HS-5 (cell line): Measurements from ENCODE around the gene KCNC1.

Source experiments
- DNase-seq: peaks from one replicate; pipeline ENCODE4 v3.0.0-alpha.2; 2012; ENCODE audit warnings: low read depth

The KCNC1 gene

DNA sequence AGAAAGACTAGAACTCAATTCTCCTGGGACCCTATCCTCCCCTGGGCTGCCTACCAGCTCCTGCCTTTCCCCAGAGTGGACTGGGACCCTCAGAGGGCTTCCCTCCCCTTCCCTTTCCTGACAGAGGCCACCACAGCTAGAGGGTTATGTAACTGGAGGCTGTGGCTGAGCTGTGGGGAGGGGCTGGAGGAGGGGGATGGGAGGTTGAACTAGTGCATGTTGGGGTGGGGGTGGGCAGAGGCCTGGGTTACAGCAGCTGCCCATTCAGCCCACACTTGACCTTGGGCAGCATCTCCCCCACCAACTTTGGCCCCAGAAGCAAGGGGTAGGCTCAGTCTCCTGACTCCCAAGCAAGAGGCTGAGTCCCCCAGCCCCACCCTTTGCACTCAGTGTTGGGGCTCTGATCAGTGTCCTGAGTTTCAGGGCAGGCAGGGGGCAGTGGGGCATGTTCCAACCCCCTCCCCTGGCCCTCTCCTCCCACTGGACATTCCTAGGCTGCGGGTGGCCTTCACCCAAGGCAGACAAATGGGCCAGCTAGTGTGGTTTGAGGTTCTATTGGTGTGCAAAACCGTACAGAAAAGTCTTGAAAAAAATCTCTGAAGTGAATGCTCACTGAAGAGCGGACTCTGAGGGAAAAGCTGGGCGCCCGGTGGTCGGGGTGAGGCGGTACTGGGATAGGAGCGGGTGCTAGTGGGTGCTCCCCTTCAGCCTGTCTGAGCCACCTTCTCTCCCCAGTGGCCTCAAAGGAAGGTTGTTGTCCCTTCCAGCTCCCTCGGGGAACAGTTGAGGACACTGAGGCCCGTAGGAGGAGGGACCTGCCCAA is 3.8 kb downstream of the KCNC1 start:
- DNase-seq = no peak

DNA sequence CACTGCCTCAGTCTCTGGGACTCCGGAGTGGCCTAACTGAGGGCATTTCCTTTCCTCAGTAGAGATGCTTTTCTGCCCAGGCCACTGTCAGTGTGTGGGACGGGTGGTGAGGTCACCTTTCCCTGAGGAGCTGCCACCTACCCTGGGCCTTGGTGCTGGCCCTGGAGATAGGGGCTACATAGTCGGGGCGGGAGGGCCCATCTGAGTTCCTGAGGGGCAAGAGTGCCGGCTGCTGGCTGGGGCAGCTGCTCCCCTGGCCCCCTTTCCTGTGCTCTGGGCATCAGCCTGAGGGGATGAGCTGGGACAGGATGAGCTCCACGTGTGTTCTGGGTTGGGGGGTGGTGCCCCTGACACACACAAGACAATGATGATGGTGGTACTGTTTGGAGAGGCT is 5.4 kb downstream of the KCNC1 start:
- DNase-seq = no peak

DNA sequence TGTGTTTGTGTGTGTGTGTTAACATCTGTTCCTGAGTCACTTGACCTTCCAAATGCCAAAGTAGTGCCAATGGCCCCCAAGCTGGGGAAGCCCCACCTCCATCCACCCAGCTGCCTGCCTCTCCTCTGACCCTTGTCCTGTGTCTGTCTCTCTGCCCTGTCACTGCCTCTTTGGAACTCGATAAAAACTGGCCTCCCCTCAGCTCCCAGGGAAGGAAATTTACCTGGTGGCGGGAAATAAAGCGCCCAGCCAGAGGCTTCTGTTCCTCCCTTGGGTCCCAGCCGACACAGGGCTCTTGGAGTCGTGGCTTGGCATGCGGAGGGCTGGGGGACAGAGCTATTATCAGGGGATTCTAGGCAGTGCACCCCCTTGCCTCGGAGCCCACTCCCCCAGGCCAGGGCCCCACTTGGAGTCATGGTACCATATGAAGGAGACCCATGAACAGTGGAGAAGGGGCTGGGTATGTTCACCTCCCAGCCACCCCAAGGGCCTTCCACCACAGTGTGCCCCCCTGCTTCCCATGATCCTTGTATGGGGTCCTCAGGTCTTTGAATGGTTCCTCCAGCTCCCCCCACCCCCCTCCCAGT is 6.2 kb downstream of the KCNC1 start:
- DNase-seq = no peak

DNA sequence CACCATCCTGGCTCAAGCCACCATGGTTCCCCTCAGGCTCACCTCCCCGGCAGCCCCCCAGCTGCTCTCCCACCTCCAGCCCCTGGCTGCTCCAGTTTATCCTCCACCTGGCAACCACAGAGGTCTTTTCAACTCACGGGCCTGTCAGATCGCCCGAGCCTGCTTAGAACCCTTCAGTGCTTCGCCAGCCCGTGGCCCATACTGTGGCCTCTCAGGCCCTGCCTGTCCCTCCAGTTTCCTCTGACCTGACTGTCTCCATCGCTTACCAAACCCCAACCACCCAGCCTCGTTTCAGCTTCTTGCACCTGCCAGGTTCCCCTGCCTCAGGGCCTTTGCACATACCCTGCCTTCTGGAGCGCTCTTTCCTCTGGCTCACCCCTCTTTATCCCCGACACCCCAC is 6.9 kb downstream of the KCNC1 start:
- DNase-seq = no peak

DNA sequence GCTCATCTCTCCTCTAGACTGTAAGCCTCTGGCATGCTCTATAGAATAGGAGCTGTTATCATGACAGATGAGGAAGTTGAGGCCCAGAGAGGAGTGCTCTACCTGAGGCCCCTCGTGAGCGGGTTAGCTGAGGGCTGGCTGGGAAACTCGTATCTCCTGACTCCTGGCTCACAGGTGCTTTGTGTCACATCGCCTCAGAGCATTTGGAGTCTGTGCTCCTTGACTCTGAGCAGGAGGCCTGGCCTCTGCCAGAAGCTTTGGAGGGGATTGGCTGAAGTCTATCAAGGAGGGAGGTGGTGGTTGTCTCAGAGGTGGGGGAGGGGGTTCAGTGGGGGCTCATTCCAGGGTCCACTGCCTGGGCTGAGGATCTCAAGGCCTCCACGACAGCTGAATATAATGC is 7.4 kb downstream of the KCNC1 start:
- no peak for DNase-seq

GRCh38 chr11:17743026-17743807 is 8.6 kb downstream of the KCNC1 start:
- no peak for DNase-seq

DNA sequence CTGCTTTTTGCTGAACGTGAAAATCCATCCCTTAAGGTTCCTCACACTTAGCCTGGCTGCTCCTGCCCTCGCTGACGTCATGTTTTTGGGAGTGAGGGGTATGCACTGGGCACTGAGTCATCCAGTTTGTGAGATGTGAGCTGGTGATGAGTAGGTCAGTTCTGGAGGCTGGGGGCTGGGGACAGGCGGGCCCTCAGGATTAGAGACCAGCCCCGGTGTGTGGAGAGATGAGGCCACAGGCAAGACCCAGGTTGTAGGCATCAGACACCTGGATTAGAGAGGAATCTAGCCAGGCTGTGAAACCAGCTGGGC is 9.2 kb downstream of the KCNC1 start:
- DNase-seq = no peak

DNA sequence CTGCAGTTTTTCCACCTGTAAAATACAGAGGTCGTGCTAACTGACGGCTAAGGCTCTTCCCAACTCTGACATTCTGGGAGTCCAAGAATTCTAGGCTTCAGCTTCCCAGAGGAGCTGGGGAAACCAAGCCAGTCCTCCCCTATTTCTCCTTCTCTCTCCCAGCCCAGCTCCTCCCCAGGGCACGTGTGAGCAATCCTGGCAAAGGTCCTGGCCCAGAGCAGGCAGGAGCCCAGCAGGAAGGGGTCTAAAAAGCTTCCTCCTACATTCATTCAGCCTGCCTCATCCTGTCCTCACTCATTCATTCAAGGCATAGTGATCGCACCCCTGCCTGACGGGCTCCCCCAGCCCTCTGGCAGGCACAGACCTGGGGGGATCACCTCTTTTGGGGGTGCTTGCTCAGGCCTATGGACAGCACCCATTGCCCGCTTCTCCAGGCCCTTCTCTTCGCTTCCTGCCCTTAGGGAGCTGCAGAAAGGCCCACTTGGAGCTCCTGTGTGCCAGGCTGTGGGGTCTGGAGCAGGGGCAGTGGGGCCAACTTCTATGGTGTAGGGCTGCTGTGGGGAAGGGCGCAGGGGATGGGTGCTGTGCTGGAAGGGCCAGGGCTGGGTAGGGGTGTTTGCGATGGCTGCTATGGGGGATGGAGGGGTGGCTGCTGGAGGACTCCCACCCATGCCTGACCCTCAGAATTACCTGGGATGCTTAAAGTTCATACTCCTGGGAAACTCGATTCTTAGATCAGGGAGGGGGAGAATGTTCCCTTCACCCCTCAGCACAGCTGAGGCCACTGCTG is 9.8 kb downstream of the KCNC1 start:
- DNase-seq = no peak

GRCh38 chr11:17745023-17745772 is 10.6 kb downstream of the KCNC1 start:
- no peak for DNase-seq

- DNase-seq = no peak
These were observed 11.5 kb downstream of the KCNC1 start for GRCh38 chr11:17746096-17746495.

- no peak for DNase-seq
These were observed 12.8 kb downstream of the KCNC1 start for GRCh38 chr11:17747131-17747955.

GRCh38 chr11:17748044-17748443 is 13.5 kb downstream of the KCNC1 start:
- no peak for DNase-seq

DNA sequence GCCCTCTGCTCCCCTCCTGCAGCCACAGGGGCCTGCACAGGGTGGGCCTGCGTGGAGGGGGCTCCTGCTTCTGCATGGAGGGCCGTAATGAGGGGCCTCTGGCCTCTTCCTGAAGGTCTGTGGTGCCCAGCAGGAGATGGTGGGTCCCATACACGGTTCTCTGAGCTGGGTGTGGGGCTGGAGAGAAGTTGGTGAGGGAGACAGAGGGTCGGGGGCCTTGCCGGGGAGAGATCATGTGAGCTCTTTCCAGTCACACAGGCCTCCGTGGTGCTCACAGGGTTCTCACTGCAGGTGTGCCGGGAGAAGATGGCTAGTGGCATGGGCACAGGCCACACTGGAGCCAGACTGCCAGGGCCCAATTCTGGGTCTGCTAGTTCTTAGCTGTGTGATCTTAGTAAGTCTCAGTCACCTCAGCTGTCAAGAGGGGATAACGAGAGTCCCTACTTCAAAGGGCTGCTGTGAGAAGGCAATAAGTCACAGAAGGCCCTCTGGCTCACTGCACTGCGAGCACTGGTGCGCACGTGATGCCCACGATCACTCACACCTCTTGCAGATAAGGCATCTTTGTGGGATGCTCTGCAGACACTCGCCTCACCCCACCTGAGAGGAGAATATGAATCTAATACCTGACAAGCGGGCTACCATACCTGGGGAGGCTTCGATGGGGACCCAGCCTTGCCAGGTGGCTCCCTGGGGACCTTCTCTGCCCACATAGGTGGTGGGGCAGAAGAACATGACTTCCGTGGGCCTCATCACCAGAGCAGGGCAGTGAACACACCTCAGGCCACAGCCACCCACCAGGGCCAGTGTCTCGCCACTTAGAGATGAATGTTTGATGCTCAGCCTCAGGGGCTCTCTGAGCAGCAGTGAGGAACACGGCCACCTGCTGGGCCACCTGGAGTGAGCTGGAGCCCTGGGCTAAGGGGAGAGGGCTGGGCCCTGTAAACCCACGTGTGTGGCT is 14.5 kb downstream of the KCNC1 start:
- no peak for DNase-seq

- no peak for DNase-seq
These were observed 15.6 kb downstream of the KCNC1 start for GRCh38 chr11:17750013-17750800.

DNA sequence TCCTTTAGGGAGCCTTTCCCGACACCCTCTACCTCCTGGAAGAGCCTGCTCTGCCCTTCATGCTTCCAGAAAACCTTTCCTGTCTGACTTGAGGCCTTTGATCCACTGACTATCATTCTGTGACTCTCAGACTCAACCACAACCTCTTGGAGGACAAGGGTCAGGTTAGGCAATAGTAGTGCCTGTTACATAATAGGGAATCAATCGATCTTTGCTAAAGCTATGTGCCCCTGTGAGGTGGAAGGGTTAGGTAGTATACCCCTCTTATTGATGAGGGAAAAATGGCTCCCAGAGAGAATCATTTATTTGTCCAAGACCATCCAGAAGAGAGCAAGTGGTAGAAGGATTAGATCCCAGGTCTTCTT is 16.2 kb downstream of the KCNC1 start:
- DNase-seq = no peak

DNA sequence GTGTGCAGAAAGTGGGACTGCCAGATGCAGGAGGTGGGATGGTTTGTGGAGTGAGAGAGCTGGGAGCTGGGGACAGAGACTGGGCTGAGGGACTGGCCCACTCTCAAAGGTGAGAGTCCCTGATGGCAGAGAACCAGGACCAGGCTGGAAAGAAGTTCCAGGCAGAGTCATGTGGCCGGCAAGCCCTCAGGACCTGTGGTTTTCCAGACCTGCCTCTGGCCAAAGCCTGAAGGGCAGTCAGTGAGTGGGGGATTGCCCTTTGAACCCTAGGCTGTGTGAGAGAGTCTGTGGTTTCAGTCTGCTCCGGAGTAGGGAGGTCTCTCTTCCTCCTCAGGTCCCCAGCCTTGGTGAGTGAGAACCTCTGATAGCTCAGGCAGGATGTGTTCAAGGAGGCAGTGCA is 17.0 kb downstream of the KCNC1 start:
- no peak for DNase-seq

DNA sequence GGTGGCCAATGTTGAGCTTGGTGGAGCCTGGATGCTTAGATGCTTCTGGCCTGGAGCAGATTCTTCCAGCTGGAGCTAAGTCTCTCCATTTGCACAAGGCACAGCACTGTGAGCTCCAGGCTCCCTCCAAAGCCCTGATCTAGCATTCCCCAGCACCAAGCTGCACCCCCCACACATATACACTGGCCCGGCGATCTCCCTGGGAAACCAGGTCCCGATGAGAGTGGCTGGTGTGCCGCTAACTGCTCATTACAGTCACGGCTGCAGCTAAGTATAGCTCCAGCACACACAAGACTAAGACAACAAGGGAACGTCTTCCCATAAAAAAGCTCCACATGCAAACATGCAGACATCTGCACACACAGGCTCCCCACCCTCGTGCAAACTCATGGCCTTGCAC is 17.6 kb downstream of the KCNC1 start:
- DNase-seq = no peak

- DNase-seq = no peak
These were observed 18.6 kb downstream of the KCNC1 start for GRCh38 chr11:17753153-17753552.

GRCh38 chr11:17753641-17754040 is 19.1 kb downstream of the KCNC1 start:
- DNase-seq = no peak
